Measurements from ENCODE around the gene RAVER1.

The RAVER1 gene

DNA sequence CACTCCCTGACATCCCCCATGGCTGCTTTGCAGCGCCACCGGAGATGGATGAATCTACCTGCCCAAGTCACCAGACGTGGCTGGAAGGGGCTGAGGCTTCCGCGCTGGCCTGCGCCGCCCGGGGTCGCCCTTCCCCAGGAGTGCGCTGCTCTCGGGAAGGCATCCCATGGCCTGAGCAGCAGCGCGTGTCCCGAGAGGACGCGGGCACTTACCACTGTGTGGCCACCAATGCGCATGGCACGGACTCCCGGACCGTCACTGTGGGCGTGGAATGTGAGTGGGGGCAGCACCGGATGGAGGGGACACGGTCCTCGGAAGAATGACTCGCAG lies 39.0 kb downstream of the RAVER1 start:
- DNase-seq (ENCODE audit: low read depth, low spot score): no peak
- no peak overlapping the region for H3K4me3 ChIP-seq (ENCODE audit: low read length)

DNA sequence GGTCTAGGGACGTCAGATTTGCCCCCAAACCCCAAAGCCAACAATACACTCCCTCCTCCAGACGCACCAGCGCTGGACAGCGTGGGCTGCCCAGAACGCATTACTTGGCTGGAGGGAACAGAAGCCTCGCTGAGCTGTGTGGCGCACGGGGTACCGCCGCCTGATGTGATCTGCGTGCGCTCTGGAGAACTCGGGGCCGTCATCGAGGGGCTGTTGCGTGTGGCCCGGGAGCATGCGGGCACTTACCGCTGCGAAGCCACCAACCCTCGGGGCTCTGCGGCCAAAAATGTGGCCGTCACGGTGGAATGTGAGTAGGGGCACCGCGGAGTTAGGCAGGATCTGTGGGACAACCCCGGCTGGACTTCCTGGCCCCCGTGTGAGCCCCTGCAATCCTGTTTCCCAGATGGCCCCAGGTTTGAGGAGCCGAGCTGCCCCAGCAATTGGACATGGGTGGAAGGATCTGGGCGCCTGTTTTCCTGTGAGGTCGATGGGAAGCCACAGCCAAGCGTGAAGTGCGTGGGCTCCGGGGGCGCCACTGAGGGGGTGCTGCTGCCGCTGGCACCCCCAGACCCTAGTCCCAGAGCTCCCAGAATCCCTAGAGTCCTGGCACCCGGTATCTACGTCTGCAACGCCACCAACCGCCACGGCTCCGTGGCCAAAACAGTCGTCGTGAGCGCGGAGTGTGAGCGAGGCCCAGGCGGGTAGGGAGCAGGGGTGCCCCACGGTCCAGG lies 39.5 kb downstream of the RAVER1 start:
- no peak for DNase-seq (ENCODE audit: low read depth, low spot score)
- H3K4me3 ChIP-seq (ENCODE audit: low read length): no peak overlapping the region

DNA sequence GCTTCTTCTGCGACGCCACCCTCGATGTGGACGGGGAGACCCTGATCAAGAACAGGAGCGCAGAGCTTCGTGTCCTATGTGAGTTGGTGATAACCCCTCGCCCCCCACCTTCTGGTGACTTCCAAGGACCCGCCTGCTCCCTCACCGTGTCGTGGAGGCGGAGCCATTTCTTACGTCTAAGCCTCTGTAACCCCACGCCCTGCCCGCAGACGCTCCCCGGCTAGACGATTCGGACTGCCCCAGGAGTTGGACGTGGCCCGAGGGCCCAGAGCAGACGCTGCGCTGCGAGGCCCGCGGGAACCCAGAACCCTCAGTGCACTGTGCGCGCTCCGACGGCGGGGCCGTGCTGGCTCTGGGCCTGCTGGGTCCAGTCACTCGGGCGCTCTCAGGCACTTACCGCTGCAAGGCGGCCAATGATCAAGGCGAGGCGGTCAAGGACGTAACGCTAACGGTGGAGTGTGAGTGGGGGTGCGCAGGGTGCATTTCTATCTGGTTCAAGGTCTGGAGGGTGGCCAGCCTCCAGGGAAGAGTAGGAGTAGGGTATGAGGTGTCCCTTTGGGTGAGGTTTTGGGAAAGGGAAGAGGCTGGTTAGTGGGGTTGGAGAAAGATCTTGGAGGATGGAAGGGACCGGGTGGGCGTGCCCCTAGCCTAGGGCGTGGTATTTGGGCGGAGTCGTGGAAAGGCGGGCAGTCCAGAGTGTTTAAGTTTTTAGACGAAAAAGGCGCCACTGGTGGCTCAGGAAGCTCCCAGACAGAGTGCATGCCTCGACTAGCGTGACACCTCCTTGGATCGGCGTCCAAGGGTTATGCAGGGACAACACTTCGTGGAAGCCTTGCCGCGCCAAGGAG lies 40.3 kb downstream of the RAVER1 start:
- DNase-seq (ENCODE audit: low read depth, low spot score): no peak
- no peak overlapping the region for H3K4me3 ChIP-seq (ENCODE audit: low read length)

DNA sequence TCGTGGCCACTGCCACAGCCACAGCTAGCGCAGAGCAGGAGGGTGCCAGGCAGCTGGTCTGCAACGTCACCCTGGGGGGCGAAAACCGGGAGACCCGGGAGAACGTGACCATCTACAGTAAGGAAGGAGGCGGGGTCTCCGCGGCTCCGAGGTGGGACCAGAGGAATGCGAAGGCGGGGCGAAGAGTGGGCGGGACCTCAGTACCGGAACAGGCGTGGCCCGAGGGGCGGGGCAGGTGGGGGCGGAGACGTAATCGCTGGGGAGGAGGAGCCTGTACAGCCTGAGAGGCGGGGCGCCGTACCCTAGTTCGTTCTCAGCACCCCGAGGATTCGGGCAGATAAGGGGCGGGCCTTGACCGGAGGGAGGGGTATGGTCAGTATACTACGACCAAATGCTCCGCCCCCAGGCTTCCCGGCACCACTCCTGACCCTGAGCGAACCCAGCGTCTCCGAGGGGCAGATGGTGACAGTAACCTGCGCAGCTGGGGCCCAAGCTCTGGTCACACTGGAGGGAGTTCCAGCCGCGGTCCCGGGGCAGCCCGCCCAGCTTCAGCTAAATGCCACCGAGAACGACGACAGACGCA lies 41.0 kb downstream of the RAVER1 start:
- no peak for DNase-seq (ENCODE audit: low read depth, low spot score)
- peak overlapping the region; percentile 16 for H3K4me3 ChIP-seq (ENCODE audit: low read length)

DNA sequence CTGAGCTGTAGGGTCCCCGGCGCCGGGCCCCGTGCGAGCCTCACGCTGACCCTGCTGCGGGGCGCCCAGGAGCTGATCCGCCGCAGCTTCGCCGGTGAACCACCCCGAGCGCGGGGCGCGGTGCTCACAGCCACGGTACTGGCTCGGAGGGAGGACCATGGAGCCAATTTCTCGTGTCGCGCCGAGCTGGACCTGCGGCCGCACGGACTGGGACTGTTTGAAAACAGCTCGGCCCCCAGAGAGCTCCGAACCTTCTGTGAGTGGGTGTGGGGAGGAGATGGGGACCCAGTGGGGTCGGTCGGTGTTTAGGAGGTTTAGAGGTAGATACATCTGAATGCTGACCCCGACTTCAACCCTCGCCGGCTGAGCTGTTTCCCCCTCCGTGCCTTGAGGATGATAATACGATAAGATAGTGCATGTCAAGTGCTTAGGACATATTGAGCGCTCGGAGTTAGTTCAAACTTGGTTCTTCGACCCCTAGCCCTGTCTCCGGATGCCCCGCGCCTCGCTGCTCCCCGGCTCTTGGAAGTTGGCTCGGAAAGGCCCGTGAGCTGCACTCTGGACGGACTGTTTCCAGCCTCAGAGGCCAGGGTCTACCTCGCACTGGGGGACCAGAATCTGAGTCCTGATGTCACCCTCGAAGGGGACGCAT lies 41.6 kb downstream of the RAVER1 start:
- no peak for DNase-seq (ENCODE audit: low read depth, low spot score)
- H3K4me3 ChIP-seq (ENCODE audit: low read length): peak overlapping the region; percentile 16

DNA sequence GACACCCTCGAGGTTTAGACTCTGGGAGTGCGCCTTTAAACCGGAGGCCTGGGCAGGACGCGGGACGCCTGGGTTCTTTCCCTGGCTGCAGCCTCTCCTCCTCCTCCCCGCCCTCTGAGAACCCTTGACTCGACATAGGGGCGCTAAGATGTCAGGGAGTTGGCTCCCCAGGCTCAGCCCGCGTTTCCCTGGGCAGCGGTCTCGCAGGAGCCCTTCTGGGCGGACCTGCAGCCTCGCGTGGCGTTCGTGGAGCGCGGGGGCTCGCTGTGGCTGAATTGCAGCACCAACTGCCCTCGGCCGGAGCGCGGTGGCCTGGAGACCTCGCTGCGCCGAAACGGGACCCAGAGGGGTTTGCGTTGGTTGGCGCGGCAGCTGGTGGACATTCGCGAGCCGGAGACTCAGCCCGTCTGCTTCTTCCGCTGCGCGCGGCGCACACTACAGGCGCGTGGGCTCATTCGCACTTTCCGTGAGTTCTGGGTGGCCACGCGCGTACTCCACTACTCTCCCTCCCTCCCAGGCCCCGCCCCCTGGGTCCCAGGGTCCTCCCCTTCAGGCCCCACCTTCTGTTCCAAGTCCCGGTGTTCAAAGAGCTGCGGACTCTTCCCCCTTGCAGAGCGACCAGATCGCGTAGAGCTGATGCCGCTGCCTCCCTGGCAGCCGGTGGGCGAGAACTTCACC lies 42.3 kb downstream of the RAVER1 start:
- DNase-seq (ENCODE audit: low read depth, low spot score): no peak
- peak overlapping the region; percentile 57 for H3K4me3 ChIP-seq (ENCODE audit: low read length)

DNA sequence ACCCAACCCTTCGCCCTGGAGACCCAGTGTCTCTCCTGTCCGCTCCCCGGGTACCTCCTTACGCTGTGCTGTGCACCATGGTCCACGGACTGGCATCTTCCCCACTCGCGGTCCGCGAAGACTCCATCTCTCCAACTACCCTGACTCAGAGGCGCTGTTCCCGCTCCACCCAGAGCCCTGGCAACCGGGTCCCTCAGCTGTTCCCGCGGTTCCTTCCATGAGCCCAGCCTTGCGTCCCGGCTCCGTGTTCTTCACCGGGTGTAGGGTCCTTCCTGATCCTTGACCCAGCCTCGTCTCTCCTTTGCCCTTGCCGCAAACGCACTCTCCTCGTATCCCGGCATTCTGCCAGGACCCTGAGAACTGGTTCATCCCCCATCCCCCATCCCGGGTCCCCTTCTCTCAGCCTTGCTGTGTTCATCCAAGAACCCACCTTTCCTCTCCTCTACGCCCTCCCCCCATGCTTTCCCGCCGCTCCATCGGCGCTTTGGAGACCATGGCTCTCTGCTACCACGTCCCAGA lies 42.9 kb downstream of the RAVER1 start:
- no peak for DNase-seq (ENCODE audit: low read depth, low spot score)
- peak overlapping the region; percentile 57 for H3K4me3 ChIP-seq (ENCODE audit: low read length)

DNA sequence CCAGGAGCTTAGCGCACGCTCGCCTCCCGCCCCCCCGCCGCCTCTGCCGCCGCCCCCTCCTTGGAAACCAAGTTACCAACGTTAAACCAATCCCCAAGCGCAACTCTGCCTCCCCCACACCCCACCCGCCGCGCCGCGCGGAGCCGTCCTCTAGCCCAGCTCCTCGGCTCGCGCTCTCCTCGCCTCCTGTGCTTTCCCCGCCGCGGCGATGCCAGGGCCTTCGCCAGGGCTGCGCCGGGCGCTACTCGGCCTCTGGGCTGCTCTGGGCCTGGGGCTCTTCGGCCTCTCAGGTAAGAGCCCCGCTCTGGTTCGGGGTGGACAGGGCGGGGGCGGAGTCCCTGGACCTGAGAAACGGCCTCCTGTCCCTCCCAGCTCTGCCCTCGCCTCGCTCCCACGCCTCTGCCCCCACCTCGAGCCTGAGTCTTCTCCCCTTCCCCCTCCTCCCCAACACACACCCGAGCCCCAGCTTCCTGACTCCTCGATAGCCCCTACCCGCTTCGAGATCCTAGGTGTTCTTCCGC lies 43.4 kb downstream of the RAVER1 start, which contains the start of gene ICAM5:
Gene ICAM5 (plus strand): TSS at position 117 of the 521 bp plus-strand sequence. CDS start 92 bp downstream, at position 209.
- DNase-seq (ENCODE audit: low read depth, low spot score): no peak
- peak within 1 kb of the TSS; percentile 57 for H3K4me3 ChIP-seq (ENCODE audit: low read length)

DNA sequence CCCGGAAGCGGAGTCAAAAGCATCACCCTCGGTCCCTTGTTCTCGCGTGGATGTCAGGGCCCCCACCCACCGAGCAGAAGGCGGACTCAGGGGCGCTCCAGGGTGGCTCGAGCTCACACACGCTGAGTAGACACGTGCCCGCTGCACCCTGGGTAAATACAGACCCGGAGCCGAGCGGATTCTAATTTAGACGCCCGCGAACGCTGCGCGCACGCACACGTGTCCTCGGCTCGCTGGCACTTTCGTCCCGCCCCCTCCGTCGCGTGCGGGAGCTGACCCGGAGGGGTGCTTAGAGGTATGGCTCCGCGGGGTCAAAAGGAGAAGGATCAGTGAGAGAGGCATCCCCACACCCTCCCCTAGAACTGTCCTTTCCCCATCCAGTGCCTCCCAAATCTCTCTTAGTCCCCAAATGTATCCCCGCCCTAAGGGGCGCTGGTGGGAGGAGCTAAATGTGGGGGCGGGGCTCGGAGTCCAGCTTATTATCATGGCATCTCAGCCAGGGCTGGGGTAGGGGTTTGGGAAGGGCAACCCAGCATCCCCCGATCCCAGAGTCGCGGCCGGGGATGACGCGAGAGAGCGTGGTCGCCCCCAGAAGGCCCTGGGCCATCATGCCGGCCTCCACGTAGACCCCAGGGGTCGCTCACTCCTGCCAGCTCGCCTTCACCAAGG lies 44.0 kb downstream of the RAVER1 start:
- H3K4me3 ChIP-seq (ENCODE audit: low read length): peak overlapping the region; percentile 57
- peak; percentile 64 for DNase-seq (ENCODE audit: low read depth, low spot score)

DNA sequence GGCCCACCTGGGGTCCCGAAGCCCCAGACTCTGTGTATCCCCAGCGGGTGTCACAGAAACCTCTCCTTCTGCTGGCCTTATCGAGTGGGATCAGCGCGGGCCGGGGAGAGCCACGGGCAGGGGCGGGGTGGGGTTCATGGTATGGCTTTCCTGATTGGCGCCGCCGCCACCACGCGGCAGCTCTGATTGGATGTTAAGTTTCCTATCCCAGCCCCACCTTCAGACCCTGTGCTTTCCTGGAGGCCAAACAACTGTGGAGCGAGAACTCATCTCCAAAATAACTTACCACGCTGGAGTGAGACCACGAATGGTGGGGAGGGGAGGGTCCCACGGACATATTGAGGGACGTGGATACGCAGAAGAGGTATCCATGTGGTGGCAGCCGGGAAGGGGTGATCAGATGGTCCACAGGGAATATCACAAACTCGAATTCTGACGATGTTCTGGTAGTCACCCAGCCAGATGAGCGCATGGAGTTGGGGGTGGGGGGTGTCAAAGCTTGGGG lies 44.6 kb downstream of the RAVER1 start:
- peak overlapping the region; percentile 57 for H3K4me3 ChIP-seq (ENCODE audit: low read length)
- peak; percentile 78 for DNase-seq (ENCODE audit: low read depth, low spot score)

DNA sequence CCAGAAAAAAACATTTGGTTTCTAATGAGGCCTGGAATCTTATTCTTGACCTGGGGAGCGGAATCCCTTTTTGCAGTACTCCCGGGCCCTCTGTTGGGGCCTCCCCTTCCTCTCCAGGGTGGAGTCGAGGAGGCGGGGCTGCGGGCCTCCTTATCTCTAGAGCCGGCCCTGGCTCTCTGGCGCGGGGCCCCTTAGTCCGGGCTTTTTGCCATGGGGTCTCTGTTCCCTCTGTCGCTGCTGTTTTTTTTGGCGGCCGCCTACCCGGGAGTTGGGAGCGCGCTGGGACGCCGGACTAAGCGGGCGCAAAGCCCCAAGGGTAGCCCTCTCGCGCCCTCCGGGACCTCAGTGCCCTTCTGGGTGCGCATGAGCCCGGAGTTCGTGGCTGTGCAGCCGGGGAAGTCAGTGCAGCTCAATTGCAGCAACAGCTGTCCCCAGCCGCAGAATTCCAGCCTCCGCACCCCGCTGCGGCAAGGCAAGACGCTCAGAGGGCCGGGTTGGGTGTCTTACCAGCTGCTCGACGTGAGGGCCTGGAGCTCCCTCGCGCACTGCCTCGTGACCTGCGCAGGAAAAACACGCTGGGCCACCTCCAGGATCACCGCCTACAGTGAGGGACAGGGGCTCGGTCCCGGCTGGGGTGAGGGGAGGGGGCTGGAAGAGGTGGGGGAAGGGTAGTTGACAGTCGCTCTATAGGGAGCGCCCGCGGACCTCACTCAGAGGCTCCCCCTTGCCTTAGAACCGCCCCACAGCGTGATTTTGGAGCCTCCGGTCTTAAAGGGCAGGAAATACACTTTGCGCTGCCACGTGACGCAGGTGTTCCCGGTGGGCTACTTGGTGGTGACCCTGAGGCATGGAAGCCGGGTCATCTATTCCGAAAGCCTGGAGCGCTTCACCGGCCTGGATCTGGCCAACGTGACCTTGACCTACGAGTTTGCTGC lies 46.3 kb downstream of the RAVER1 start, which contains the start of gene ICAM4:
Gene ICAM4 (plus strand): TSS at position 153 of the 935 bp plus-strand sequence. CDS start 58 bp downstream, at position 211.
- peak; percentile 52 for DNase-seq (ENCODE audit: low read depth, low spot score)
- peak within 1 kb of the TSS; percentile 66 for H3K4me3 ChIP-seq (ENCODE audit: low read length)

DNA sequence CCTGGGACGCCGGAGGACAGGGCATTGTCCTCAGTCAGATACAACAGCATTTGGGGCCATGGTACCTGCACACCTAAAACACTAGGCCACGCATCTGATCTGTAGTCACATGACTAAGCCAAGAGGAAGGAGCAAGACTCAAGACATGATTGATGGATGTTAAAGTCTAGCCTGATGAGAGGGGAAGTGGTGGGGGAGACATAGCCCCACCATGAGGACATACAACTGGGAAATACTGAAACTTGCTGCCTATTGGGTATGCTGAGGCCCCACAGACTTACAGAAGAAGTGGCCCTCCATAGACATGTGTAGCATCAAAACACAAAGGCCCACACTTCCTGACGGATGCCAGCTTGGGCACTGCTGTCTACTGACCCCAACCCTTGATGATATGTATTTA lies 47.9 kb downstream of the RAVER1 start:
- DNase-seq (ENCODE audit: low read depth, low spot score): no peak

DNA sequence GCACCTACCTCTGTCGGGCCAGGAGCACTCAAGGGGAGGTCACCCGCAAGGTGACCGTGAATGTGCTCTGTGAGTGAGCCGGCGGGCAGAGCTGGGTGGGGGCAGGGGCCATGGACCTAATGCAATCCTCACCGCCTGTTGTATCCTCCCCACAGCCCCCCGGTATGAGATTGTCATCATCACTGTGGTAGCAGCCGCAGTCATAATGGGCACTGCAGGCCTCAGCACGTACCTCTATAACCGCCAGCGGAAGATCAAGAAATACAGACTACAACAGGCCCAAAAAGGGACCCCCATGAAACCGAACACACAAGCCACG lies 48.4 kb downstream of the RAVER1 start:
- no peak overlapping the region for H3K4me3 ChIP-seq (ENCODE audit: low read length)
- DNase-seq (ENCODE audit: low read depth, low spot score): no peak

More for the DNA sequence above, 47.9 kb downstream of the RAVER1 start:
- H3K4me3 ChIP-seq (ENCODE audit: low read length): no peak overlapping the region

DNA sequence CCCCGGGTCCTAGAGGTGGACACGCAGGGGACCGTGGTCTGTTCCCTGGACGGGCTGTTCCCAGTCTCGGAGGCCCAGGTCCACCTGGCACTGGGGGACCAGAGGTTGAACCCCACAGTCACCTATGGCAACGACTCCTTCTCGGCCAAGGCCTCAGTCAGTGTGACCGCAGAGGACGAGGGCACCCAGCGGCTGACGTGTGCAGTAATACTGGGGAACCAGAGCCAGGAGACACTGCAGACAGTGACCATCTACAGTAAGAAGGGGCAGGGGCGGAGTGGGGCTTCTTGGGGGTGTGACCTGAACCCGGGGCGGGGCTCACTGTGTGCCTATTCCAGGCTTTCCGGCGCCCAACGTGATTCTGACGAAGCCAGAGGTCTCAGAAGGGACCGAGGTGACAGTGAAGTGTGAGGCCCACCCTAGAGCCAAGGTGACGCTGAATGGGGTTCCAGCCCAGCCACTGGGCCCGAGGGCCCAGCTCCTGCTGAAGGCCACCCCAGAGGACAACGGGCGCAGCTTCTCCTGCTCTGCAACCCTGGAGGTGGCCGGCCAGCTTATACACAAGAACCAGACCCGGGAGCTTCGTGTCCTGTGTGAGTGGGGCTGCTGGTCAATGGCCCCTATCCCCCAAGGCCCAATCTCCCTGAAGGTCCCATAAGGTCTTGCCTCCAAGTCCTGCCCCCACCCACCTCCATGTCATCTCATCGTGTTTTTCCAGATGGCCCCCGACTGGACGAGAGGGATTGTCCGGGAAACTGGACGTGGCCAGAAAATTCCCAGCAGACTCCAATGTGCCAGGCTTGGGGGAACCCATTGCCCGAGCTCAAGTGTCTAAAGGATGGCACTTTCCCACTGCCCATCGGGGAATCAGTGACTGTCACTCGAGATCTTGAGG lies 49.0 kb downstream of the RAVER1 start:
- H3K4me3 ChIP-seq (ENCODE audit: low read length): no peak overlapping the region
- DNase-seq (ENCODE audit: low read depth, low spot score): no peak

DNA sequence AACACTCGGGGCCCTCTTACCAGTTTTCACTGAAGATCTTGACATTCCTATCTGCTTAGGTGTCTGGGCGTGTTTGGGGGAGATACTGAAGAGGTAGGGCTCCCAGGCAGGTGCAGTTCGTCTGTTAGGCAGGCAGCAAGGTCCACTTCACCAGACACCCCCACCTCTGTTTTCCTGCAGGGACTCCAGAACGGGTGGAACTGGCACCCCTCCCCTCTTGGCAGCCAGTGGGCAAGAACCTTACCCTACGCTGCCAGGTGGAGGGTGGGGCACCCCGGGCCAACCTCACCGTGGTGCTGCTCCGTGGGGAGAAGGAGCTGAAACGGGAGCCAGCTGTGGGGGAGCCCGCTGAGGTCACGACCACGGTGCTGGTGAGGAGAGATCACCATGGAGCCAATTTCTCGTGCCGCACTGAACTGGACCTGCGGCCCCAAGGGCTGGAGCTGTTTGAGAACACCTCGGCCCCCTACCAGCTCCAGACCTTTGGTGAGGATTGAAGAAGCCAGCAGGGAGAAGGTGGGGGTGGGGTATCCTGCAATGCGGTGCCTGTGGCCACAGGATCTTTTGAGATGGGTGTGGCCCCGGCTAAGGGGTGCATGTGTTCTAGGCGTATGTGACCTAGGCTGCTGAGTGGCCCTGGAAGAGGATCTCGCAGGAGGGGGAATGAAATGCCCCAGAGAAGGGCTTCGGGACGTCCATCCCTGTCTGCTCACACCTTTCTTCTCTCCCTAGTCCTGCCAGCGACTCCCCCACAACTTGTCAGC lies 49.8 kb downstream of the RAVER1 start:
- DNase-seq (ENCODE audit: low read depth, low spot score): no peak
- no peak overlapping the region for H3K4me3 ChIP-seq (ENCODE audit: low read length)

Measured in Jurkat, Clone E6-1 (cell line).